Vagina (tissue), 2 donors: Measurements from ENCODE around the gene TMEM139. TPM values are rescaled to one million over a fixed set of nuclear protein-coding genes. Genes with fewer than 3 reads are reported as not detected.

Source experiments
- DNase-seq, 2 donors: peaks; one replicate each; pipeline ENCODE4 v3.0.0-alpha.2; 2017; ENCODE audit errors: extremely low spot score in 2 of 2
- H3K27ac ChIP-seq: fragments of 200-600 bp; sonication (generic); one replicate; pipeline ENCODE4 v1.5.1; 2019
- H3K27me3 ChIP-seq: fragments of 200-600 bp; sonication (generic); one replicate; pipeline ENCODE4 v1.5.1; 2019
- H3K36me3 ChIP-seq, 2 donors: fragments of 200-600 bp; sonication (generic); one replicate each; pipeline ENCODE4 v1.5.1; 2017 to 2019
- H3K4me1 ChIP-seq: fragments of 200-600 bp; sonication (generic); one replicate; pipeline ENCODE4 v1.5.1; 2019
- H3K4me3 ChIP-seq, 2 donors: fragments of 200-600 bp; sonication (generic); 1 replicate in 1 of 2; 2 replicates in 1 of 2; pipeline ENCODE4 v1.5.1; 2016 to 2019
- H3K9me3 ChIP-seq: fragments of 200-600 bp; sonication (generic); one replicate; pipeline ENCODE4 v1.5.1; 2019
- CTCF ChIP-seq, 3 experiments: fragments of 450-650 bp in 2 of 3; fragments of 200-600 bp in 1 of 3; sonication (generic) in 1 of 3; IDR thresholded peaks; one replicate each; pipeline ENCODE4 v1.5.1; 2017 to 2019; ENCODE audit warnings: antibody characterized with exemption in 3 of 3, mild to moderate bottlenecking in 2 of 3, moderate library complexity in 2 of 3
- POLR2A ChIP-seq, 2 donors: fragments of 450-650 bp; IDR thresholded peaks; one replicate each; pipeline ENCODE4 v1.6.1; 2017; ENCODE audit warnings: antibody characterized with exemption in 2 of 2, mild to moderate bottlenecking in 2 of 2, moderate library complexity in 2 of 2
- POLR2AphosphoS5 ChIP-seq, 2 donors: sonication (generic); formaldehyde crosslinking; IDR thresholded peaks; one replicate each; pipeline ENCODE4 v1.9.0; 2017; ENCODE audit warnings: antibody characterized with exemption in 2 of 2, mild to moderate bottlenecking in 2 of 2, low read depth in 1 of 2; ENCODE audit not compliant: insufficient read depth in 1 of 2
- intact Hi-C: fragments of 100-400 bp; cut with DNase I; formaldehyde crosslinking; loops from one replicate; pipeline ENCODE4 v1.15.1; 2023
- total RNA-seq: library from RNA; depleted of rRNA; stranded (reverse); fragments of >200 nt; gene quantifications from one replicate; pipeline ENCODE4 v1.2.3, GENCODE V29; 2016

Gene TMEM139
- total RNA-seq, 1 donor from 2014 or later: not detected

GRCh38 chr7:143239813-143240212 is 44.9 kb upstream of the TMEM139 start:
- TF ChIP-seq POLR2A (IDR thresholded peaks at IDR 0.05) (no peak), CTCF (IDR thresholded peaks at IDR 0.05) (no peak), POLR2AphosphoS5 (IDR thresholded peaks at IDR 0.05; ENCODE audit: insufficient read depth in 1 of 2, low read depth in 1 of 2) (no peak)
- no peaks in the 10 kb centered on the region for H3K4me1 ChIP-seq
- no peaks in the 10 kb centered on the region for H3K27me3 ChIP-seq
- H3K36me3 ChIP-seq: no peaks in the 10 kb centered on the region
- intact Hi-C loops: loop anchor here (10.0 kb wide), 1 partner anchor 175 kb away; no protein-coding TSS in a partner anchor
- DNase-seq: no peak
- no peak overlapping the region for H3K27ac ChIP-seq
- no peak overlapping the region for H3K4me3 ChIP-seq
- no peaks in the 10 kb centered on the region for H3K9me3 ChIP-seq

- Histone ChIP-seq H3K27me3 (no peaks in the 10 kb centered on the region), H3K4me1 (no peaks in the 10 kb centered on the region), H3K27ac (no peak overlapping the region), H3K36me3 (no peaks in the 10 kb centered on the region), H3K4me3 (no peak overlapping the region), H3K9me3 (no peaks in the 10 kb centered on the region)
- intact Hi-C loops: loop anchor here (10.0 kb wide), 1 partner anchor 174 kb away; no protein-coding TSS in a partner anchor
- no peak for DNase-seq
- peak; percentile 71 to 86 (median 73) for TF ChIP-seq CTCF (IDR thresholded peaks at IDR 0.05)
- no peak for TF ChIP-seq POLR2AphosphoS5 (IDR thresholded peaks at IDR 0.05; ENCODE audit: insufficient read depth in 1 of 2, low read depth in 1 of 2)
- TF ChIP-seq POLR2A (IDR thresholded peaks at IDR 0.05): no peak
Measured at GRCh38 chr7:143240291-143241168, 44.2 kb upstream of the TMEM139 start.

GRCh38 chr7:143242306-143242705 is 42.5 kb upstream of the TMEM139 start:
- no peaks in the 10 kb centered on the region for H3K4me1 ChIP-seq
- no peaks in the 10 kb centered on the region for H3K9me3 ChIP-seq
- TF ChIP-seq CTCF (IDR thresholded peaks at IDR 0.05) (no peak), POLR2A (IDR thresholded peaks at IDR 0.05) (no peak), POLR2AphosphoS5 (IDR thresholded peaks at IDR 0.05; ENCODE audit: insufficient read depth in 1 of 2, low read depth in 1 of 2) (no peak)
- H3K36me3 ChIP-seq: no peaks in the 10 kb centered on the region
- no peak overlapping the region for H3K27ac ChIP-seq
- DNase-seq: no peak
- intact Hi-C loops: loop anchor here (10.0 kb wide), 1 partner anchor 172 kb away; no protein-coding TSS in a partner anchor
- no peaks in the 10 kb centered on the region for H3K27me3 ChIP-seq
- H3K4me3 ChIP-seq: no peak overlapping the region

- Histone ChIP-seq H3K27ac (no peak overlapping the region), H3K9me3 (no peaks in the 10 kb centered on the region), H3K36me3 (no peaks in the 10 kb centered on the region), H3K4me3 (no peak overlapping the region), H3K4me1 (no peaks in the 10 kb centered on the region), H3K27me3 (no peaks in the 10 kb centered on the region)
- TF ChIP-seq POLR2A (IDR thresholded peaks at IDR 0.05) (no peak), CTCF (IDR thresholded peaks at IDR 0.05) (no peak), POLR2AphosphoS5 (IDR thresholded peaks at IDR 0.05; ENCODE audit: insufficient read depth in 1 of 2, low read depth in 1 of 2) (no peak)
- no peak for DNase-seq
- intact Hi-C loops: loop anchor here (10.0 kb wide), 1 partner anchor 172 kb away; no protein-coding TSS in a partner anchor
Measured at GRCh38 chr7:143243111-143243510, 41.6 kb upstream of the TMEM139 start.

- intact Hi-C loops: loop anchor here (10.0 kb wide), 1 partner anchor 171 kb away; no protein-coding TSS in a partner anchor
- DNase-seq: no peak
- H3K36me3 ChIP-seq: no peaks in the 10 kb centered on the region
- no peaks in the 10 kb centered on the region for H3K4me1 ChIP-seq
- no peak overlapping the region for H3K4me3 ChIP-seq
- H3K27ac ChIP-seq: no peak overlapping the region
- TF ChIP-seq POLR2A (IDR thresholded peaks at IDR 0.05) (no peak), POLR2AphosphoS5 (IDR thresholded peaks at IDR 0.05; ENCODE audit: insufficient read depth in 1 of 2, low read depth in 1 of 2) (no peak), CTCF (IDR thresholded peaks at IDR 0.05) (no peak)
- no peaks in the 10 kb centered on the region for H3K9me3 ChIP-seq
- no peaks in the 10 kb centered on the region for H3K27me3 ChIP-seq
Measured at GRCh38 chr7:143243614-143244013, 41.1 kb upstream of the TMEM139 start.
